Liver (tissue), 9 donors: ENCODE data around the gene ZSCAN5A. TPM values are rescaled to one million over a fixed set of nuclear protein-coding genes. Genes with fewer than 3 reads are reported as not detected.
"Not testable (repeated sequence)": the region's sequence is repeated elsewhere in the genome, so short reads cannot be mapped to it uniquely, and the experiment has no call there.

Source experiments
- DNase-seq: peaks from one replicate; pipeline ENCODE4 v3.0.0-alpha.2; 2017; ENCODE audit warnings: low spot score
- H3K27ac ChIP-seq, 2 donors: one replicate each; pipeline ENCODE4 v1.7.0; 2013; ENCODE audit warnings: inconsistent platforms in 2 of 2, low read length in 2 of 2, control low read depth in 1 of 2, low read depth in 1 of 2, mild to moderate bottlenecking in 1 of 2
- H3K27me3 ChIP-seq, 4 donors: one replicate each; pipeline versions ENCODE4 v1.6.1 to v1.7.0; 2013; ENCODE audit warnings: low read length in 3 of 4, inconsistent platforms in 1 of 4, mild to moderate bottlenecking in 1 of 4, moderate library complexity in 1 of 4; ENCODE audit not compliant: control insufficient read depth in 4 of 4, insufficient read depth in 4 of 4
- H3K36me3 ChIP-seq, 4 donors: one replicate each; pipeline versions ENCODE4 v1.6.1 to v1.7.0; 2013; ENCODE audit warnings: low read length in 3 of 4, mild to moderate bottlenecking in 3 of 4, low read depth in 1 of 4, moderate library complexity in 1 of 4; ENCODE audit not compliant: control insufficient read depth in 4 of 4, insufficient read depth in 3 of 4
- H3K4me1 ChIP-seq, 4 donors: one replicate each; pipeline versions ENCODE4 v1.6.1 to v1.7.0; 2013; ENCODE audit warnings: low read length in 3 of 4, mild to moderate bottlenecking in 3 of 4, moderate library complexity in 1 of 4; ENCODE audit not compliant: control insufficient read depth in 4 of 4, insufficient read depth in 4 of 4
- H3K4me3 ChIP-seq, 3 donors: one replicate each; pipeline versions ENCODE4 v1.6.1 to v1.7.0; 2013; ENCODE audit warnings: low read length in 3 of 3, control low read depth in 1 of 3, low read depth in 1 of 3, mild to moderate bottlenecking in 1 of 3
- H3K9ac ChIP-seq, 2 donors: one replicate each; pipeline ENCODE4 v1.7.0; 2013; ENCODE audit warnings: low read length in 2 of 2, mild to moderate bottlenecking in 2 of 2, moderate library complexity in 2 of 2, control low read depth in 1 of 2, low read depth in 1 of 2
- H3K9me3 ChIP-seq, 4 donors: one replicate each; pipeline versions ENCODE4 v1.6.1 to v1.7.0; 2013; ENCODE audit warnings: low read length in 3 of 4; ENCODE audit not compliant: control insufficient read depth in 4 of 4
- EGR1 ChIP-seq, 2 donors: IDR thresholded peaks; 2 replicates each; pipeline ENCODE4 v1.6.1; 2016 to 2018; ENCODE audit warnings: antibody characterized with exemption in 2 of 2, low read depth in 2 of 2
- FOXA1 ChIP-seq: IDR thresholded peaks from 2 replicates; pipeline ENCODE4 v1.6.1; 2016; ENCODE audit warnings: antibody characterized with exemption
- GABPA ChIP-seq, 2 donors: IDR thresholded peaks in 1 of 2; conservative IDR thresholded peaks in 1 of 2; 2 replicates each; pipeline ENCODE4 v1.6.1; 2016; ENCODE audit warnings: antibody characterized with exemption in 2 of 2, mild to moderate bottlenecking in 1 of 2, moderate library complexity in 1 of 2
- HNF4G ChIP-seq: IDR thresholded peaks from 2 replicates; pipeline ENCODE4 v1.6.1; 2016; ENCODE audit warnings: antibody characterized with exemption
- JUND ChIP-seq, 2 donors: IDR thresholded peaks; 2 replicates each; pipeline ENCODE4 v1.6.1; 2016; ENCODE audit warnings: antibody characterized with exemption in 2 of 2
- NR2F2 ChIP-seq: IDR thresholded peaks from 2 replicates; pipeline ENCODE4 v1.6.1; 2016; ENCODE audit warnings: antibody characterized with exemption
- RAD21 ChIP-seq, 2 donors: IDR thresholded peaks; 2 replicates each; pipeline ENCODE4 v1.6.1; 2016; ENCODE audit warnings: antibody characterized with exemption in 2 of 2, mild to moderate bottlenecking in 2 of 2
- TAF1 ChIP-seq: conservative IDR thresholded peaks from 2 replicates; pipeline ENCODE4 v1.6.1; 2016; ENCODE audit warnings: antibody characterized with exemption, mild to moderate bottlenecking
- WGBS: extraction: QIAGEN DNeasy Blood & Tissue Kit; methylation state at CpG from one replicate; pipeline ENCODE4 v1.1.7; 2013; 5-methylcytosine and 5-hydroxymethylcytosine counted together
- polyA plus RNA-seq, 2 donors: library from polyadenylated mRNA; stranded (reverse) in 1 of 2; unstranded in 1 of 2; fragments of 200-250 nt in 1 of 2; fragments of >200 nt in 1 of 2; fragmentation: Nextera tagmentation in 1 of 2; extraction: Ambion mirVana in 1 of 2; gene quantifications; one replicate each; pipeline versions ENCODE4 v1.2.1 to v1.2.3, GENCODE V29; 2013 to 2015
- total RNA-seq, 2 donors: library from RNA; depleted of rRNA; stranded (reverse); fragments of >200 nt; gene quantifications; one replicate each; pipeline ENCODE4 v1.2.3, GENCODE V29; 2014
- TF ChIP-seq, protein P1 (sequence below): IDR thresholded peaks from 2 replicates; pipeline ENCODE4 v1.6.1; 2016; ENCODE audit warnings: antibody characterized with exemption, mild to moderate bottlenecking
- TF ChIP-seq, protein P2 (sequence below): IDR thresholded peaks from 2 replicates; pipeline ENCODE4 v1.6.1; 2016; ENCODE audit warnings: antibody characterized with exemption
- TF ChIP-seq, protein P3 (sequence below): IDR thresholded peaks from 2 replicates; pipeline ENCODE4 v1.6.1; 2016; ENCODE audit warnings: antibody characterized with exemption
- donor health status: healthy.
- donor health status: healthy.
- donor health status: healthy.
- donor health status: healthy.
- donor health status: healthy.

The ZSCAN5A gene
- total and polyA plus RNA-seq, 4 donors = 2.2 to 9.6 (median 5.0) TPM

GRCh38 chr19:56197646-56198045, 117.0 kb downstream of the ZSCAN5A start, which contains the start of gene ZSCAN5B:
TSS of gene ZSCAN5B (minus strand) at chr19:56197783. CDS start at chr19:56193052, 4,731 bp downstream.
- not testable (repeated sequence) for DNase-seq, H3K9ac ChIP-seq, H3K4me3 ChIP-seq, H3K27ac ChIP-seq, H3K36me3 ChIP-seq, H3K27me3 ChIP-seq, H3K9me3 ChIP-seq
- H3K4me1 ChIP-seq = peaks cover 0 to 10% (median 8%) of the 10 kb centered on the region in 4 donors
- 92% methylated on average over 23 of the region's 23 CpGs for WGBS

GRCh38 chr19:56193981-56194640, 120.5 kb downstream of the ZSCAN5A start:
- Histone ChIP-seq H3K9me3 (no peaks in the 10 kb centered on the region), H3K36me3 (no peaks in the 10 kb centered on the region), H3K27me3 (no peaks in the 10 kb centered on the region), H3K4me1 (no peaks in the 10 kb centered on the region), H3K9ac (no peak overlapping the region), H3K4me3 (no peak overlapping the region), H3K27ac (no peak overlapping the region)
- WGBS = 89% methylated on average over 12 of the region's 12 CpGs
- TF ChIP-seq, protein P1, sequence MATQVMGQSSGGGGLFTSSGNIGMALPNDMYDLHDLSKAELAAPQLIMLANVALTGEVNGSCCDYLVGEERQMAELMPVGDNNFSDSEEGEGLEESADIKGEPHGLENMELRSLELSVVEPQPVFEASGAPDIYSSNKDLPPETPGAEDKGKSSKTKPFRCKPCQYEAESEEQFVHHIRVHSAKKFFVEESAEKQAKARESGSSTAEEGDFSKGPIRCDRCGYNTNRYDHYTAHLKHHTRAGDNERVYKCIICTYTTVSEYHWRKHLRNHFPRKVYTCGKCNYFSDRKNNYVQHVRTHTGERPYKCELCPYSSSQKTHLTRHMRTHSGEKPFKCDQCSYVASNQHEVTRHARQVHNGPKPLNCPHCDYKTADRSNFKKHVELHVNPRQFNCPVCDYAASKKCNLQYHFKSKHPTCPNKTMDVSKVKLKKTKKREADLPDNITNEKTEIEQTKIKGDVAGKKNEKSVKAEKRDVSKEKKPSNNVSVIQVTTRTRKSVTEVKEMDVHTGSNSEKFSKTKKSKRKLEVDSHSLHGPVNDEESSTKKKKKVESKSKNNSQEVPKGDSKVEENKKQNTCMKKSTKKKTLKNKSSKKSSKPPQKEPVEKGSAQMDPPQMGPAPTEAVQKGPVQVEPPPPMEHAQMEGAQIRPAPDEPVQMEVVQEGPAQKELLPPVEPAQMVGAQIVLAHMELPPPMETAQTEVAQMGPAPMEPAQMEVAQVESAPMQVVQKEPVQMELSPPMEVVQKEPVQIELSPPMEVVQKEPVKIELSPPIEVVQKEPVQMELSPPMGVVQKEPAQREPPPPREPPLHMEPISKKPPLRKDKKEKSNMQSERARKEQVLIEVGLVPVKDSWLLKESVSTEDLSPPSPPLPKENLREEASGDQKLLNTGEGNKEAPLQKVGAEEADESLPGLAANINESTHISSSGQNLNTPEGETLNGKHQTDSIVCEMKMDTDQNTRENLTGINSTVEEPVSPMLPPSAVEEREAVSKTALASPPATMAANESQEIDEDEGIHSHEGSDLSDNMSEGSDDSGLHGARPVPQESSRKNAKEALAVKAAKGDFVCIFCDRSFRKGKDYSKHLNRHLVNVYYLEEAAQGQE = no peak
- TF ChIP-seq GABPA (IDR thresholded peaks at IDR 0.05 in 1 of 2, conservative IDR thresholded peaks at IDR 0.05 in 1 of 2) = no peak
- TF ChIP-seq NR2F2 = no peak
- no peak for TF ChIP-seq JUND (IDR thresholded peaks at IDR 0.05)
- no peak for TF ChIP-seq EGR1 (IDR thresholded peaks at IDR 0.05; ENCODE audit: low read depth in 2 of 2)
- TF ChIP-seq, protein P2, sequence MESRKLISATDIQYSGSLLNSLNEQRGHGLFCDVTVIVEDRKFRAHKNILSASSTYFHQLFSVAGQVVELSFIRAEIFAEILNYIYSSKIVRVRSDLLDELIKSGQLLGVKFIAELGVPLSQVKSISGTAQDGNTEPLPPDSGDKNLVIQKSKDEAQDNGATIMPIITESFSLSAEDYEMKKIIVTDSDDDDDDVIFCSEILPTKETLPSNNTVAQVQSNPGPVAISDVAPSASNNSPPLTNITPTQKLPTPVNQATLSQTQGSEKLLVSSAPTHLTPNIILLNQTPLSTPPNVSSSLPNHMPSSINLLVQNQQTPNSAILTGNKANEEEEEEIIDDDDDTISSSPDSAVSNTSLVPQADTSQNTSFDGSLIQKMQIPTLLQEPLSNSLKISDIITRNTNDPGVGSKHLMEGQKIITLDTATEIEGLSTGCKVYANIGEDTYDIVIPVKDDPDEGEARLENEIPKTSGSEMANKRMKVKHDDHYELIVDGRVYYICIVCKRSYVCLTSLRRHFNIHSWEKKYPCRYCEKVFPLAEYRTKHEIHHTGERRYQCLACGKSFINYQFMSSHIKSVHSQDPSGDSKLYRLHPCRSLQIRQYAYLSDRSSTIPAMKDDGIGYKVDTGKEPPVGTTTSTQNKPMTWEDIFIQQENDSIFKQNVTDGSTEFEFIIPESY = no peak
- TF ChIP-seq RAD21 (IDR thresholded peaks at IDR 0.05) = no peak
- TF ChIP-seq, protein P3, sequence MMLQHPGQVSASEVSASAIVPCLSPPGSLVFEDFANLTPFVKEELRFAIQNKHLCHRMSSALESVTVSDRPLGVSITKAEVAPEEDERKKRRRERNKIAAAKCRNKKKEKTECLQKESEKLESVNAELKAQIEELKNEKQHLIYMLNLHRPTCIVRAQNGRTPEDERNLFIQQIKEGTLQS = no peak
- no peak for DNase-seq

DNA sequence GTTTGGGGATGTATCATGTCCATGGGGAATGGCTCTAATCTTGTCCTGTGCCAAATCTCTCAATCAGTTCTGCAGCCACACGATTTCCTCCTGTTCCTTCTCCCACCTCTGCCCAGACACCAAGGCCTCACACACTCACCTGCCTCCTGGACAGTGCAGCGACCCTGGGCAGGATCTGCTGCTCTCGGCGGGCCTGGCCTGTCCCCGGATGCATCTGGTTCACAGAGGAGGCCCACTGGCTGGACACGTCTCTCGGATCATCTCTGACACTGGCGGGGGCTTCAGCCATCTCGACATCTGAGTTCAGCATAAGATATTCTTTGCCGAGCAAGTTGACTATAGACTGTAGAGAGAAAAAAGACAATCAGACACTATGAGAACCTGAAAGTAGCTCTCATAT, 122.9 kb downstream of the ZSCAN5A start:
- Histone ChIP-seq H3K36me3 (no peaks in the 10 kb centered on the region), H3K4me3 (no peak overlapping the region), H3K27ac (no peak overlapping the region), H3K27me3 (no peaks in the 10 kb centered on the region), H3K9ac (no peak overlapping the region), H3K9me3 (no peaks in the 10 kb centered on the region), H3K4me1 (no peaks in the 10 kb centered on the region)
- DNase-seq = no peak
- 85% methylated on average over 10 of the region's 10 CpGs for WGBS
- TF ChIP-seq FOXA1 (no peak), RAD21 (IDR thresholded peaks at IDR 0.05) (no peak), GABPA (IDR thresholded peaks at IDR 0.05 in 1 of 2, conservative IDR thresholded peaks at IDR 0.05 in 1 of 2) (no peak), HNF4G (no peak), TAF1 (no peak), EGR1 (IDR thresholded peaks at IDR 0.05; ENCODE audit: low read depth in 2 of 2) (no peak)
- TF ChIP-seq, protein P2 = no peak
